H1 (cell line): ENCODE results near the gene WDR45B. TPM values are rescaled to one million over a fixed set of nuclear protein-coding genes. Genes with fewer than 3 reads are reported as not detected.
A peak's percentile ranks its signal among the peaks of the same experiment; 100 is the strongest.

Source experiments
- ASH2L ChIP-seq: fragments of 200-600, 300-600 bp; sonication (generic); IDR thresholded peaks from one replicate; pipeline ENCODE4 v1.7.1; 2017; ENCODE audit warnings: low read length
- KDM1A ChIP-seq: fragments of 200-600, 300-600 bp; sonication (generic); IDR thresholded peaks from 2 replicates; pipeline ENCODE4 v1.7.1; 2016; ENCODE audit warnings: mild to moderate bottlenecking, low read length, borderline replicate concordance
- NANOG ChIP-seq: IDR thresholded peaks from 2 replicates; pipeline ENCODE4 v1.6.1; 2011; ENCODE audit warnings: low read length, low read depth, mild to moderate bottlenecking, inconsistent platforms; ENCODE audit not compliant: insufficient read depth, poor library complexity, severe bottlenecking
- SAP30 ChIP-seq: fragments of 300-600 bp; sonication (generic); IDR thresholded peaks from 2 replicates; pipeline ENCODE4 v1.7.1; 2012; ENCODE audit warnings: low read length, moderate library complexity, mild to moderate bottlenecking, inconsistent platforms; ENCODE audit not compliant: insufficient read depth, insufficient replicate concordance
- polyA plus RNA-seq, 7 experiments: library from polyadenylated mRNA; depleted of rRNA in 3 of 7; stranded (reverse) in 5 of 7; unstranded in 2 of 7; fragments of >200 nt in 5 of 7; fragments of 200-250 nt in 2 of 7; gene quantifications; 1 replicate in 5 of 7; 2 replicates in 1 of 7; 4 replicates in 1 of 7; pipeline versions ENCODE4 v1.2.1 to v1.2.3, GENCODE V29; 2011 to 2013; ENCODE audit warnings: missing spikeins in 2 of 7, mixed read lengths in 2 of 7
- total RNA-seq: library from RNA; stranded (reverse); fragmentation: NEBNext Ultra II Directional; extraction: Animal tissue kit (Norgen Biotek cat#: 25700); gene quantifications from 2 replicates; pipeline ENCODE4 v1.2.1, GENCODE V29; 2021
- TF ChIP-seq, protein P1 (sequence below): IDR thresholded peaks from 2 replicates; pipeline ENCODE4 v1.6.1; 2011; ENCODE audit warnings: low read depth, mild to moderate bottlenecking, low read length; ENCODE audit not compliant: insufficient read depth

WDR45B gene
- total and polyA plus RNA-seq, 2 of the 8 experiments (the other 6 are each of a cell fraction or from before 2014, with no cell fraction given) = 82.0 to 100 TPM

- TF ChIP-seq, protein P1, sequence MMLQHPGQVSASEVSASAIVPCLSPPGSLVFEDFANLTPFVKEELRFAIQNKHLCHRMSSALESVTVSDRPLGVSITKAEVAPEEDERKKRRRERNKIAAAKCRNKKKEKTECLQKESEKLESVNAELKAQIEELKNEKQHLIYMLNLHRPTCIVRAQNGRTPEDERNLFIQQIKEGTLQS = no peak
- no peak for TF ChIP-seq NANOG
- TF ChIP-seq SAP30 = no peak
- TF ChIP-seq KDM1A = no peak
- TF ChIP-seq ASH2L = peak; percentile 84
These were observed 565 bp downstream of the WDR45B start (continued) for GRCh38 chr17:82647593-82648164.
